ENCODE measurements around the gene DDX54.
"Not testable (repeated sequence)": the region's sequence is repeated elsewhere in the genome, so short reads cannot be mapped to it uniquely, and the experiment has no call there.

DDX54 gene

DNA sequence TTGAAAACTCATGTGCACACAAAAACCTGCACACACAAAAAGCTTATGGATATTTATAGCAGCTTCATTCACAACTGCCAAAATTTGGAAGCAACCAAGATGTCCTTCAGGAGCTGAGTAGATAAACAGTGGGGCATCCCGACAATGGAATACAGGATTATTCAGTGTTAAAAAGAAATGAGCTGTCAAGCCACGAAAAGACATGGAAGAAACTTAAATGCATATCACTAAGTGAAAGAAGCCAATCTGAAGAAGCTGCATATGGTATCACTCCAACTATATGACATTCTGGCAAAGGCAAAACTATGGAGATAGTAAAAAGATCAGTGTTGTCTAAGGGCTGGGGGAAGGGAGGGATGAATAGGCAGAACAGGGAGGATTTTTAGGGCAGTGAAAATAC lies 30.7 kb upstream of the DDX54 start:
- DNase-seq (ENCODE audit: low spot score), result no peak

GRCh38 chr12:113214895-113215400 lies 29.7 kb upstream of the DDX54 start:
- no peak for DNase-seq (ENCODE audit: low spot score)

DNA sequence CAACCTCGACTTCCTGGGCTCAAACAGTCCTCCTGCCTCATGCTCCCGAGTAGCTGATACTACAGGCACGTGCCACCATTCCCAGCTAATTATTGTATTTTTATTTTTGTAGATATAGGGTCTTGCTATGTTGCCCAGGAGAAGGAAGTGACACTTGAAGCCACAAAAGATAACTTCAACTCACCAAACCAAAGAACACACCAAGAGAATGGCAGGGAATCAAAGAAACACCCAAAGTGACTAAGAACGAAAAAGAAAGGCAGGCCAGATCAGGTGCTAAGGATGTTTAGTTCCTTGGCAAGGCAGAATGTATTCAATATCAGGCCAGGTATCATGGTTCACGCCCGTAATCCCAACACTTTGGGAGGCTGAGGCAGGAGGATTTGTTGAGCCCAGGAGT lies 25.9 kb upstream of the DDX54 start:
- no peak for DNase-seq (ENCODE audit: low spot score)

- DNase-seq (ENCODE audit: low spot score), result peak; percentile 54
Measured at GRCh38 chr12:113208041-113208934, 23.0 kb upstream of the DDX54 start.

GRCh38 chr12:113207613-113208040 lies 22.3 kb upstream of the DDX54 start:
- DNase-seq (ENCODE audit: low spot score), result peak; percentile 7

GRCh38 chr12:113206802-113207201 lies 21.5 kb upstream of the DDX54 start:
- not testable (repeated sequence) for DNase-seq (ENCODE audit: low spot score)

GRCh38 chr12:113204804-113205203 lies 19.5 kb upstream of the DDX54 start:
- no peak for DNase-seq (ENCODE audit: low spot score)

DNA sequence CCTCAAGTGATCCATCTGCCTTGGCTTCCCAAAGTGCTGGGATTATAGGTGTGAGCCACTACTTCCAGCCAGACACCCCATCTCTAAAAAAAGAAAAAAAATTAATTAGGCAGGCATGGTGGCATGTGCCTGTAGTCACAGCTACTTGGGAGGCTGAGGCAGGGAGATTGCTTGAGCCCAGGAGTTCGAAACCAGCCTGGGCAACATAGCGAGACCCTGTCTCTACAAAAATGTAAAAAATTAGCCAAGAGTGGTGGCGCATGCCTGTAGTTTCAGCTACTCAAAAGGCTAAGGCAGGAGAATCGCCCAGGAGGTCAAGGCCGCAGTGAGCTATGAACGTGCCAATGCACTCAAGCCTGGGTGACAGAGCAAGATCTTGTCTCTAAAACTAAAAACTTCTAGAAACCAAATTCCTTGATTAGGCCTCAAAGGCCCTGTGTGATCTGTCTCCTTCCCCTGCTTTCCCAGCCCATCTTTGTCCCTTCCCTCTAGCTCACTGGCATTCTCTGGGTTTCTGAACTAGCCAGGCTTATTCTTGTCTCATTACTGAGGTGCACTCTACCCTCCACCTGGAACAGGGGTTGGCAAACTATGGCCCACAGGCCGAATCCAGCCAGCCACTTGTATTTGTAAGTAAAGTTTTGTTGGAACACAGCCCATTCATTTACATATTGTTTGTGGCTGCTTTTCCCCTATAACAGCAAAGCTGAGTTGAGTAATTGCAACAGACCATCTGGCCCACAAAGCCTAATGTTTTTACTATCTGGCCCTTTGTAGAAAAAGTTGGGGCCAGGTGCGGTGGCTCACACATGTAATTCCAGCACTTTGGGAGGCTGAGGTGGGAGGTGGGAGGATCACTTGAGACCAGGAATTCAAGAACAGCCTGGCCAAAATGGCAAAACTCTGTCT lies 18.8 kb upstream of the DDX54 start:
- no peak for DNase-seq (ENCODE audit: low spot score)

DNA sequence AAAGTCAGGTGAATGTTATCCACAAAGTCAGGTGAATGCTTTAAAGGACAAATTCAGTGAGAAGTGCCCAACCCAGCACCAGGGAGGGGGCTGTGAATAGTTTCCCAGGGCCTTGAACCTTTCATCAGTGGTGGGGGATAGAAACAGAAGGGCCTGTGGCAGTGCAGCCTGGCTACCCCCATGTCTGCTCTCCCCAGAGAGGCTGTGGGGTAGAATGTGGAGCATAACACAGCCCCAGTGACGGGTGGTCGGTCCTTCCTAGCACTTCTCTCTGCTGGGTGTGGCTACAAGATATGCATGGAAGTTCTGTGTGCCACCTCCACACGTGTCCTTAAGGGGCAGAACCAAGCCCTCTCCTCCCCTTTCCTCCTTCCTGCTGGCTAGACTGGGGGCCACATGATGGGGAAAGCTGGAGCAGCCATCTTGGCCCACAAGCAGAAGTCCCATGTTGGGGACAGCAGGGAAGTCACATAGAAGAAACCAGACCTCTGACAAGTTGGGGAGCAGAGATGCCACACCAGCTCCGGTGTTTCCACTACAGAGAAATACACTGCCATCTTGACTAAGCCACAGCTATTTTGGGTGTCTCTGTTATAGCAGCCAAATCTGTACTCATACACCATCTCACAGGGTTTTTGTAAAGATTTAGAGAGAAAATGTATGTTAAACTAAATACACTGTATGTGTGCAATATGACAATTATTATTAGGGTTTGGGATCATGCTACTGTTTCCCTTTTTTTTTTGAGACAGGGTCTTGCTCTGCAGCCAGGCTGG lies 17.2 kb upstream of the DDX54 start:
- no peak for DNase-seq (ENCODE audit: low spot score)

DNA sequence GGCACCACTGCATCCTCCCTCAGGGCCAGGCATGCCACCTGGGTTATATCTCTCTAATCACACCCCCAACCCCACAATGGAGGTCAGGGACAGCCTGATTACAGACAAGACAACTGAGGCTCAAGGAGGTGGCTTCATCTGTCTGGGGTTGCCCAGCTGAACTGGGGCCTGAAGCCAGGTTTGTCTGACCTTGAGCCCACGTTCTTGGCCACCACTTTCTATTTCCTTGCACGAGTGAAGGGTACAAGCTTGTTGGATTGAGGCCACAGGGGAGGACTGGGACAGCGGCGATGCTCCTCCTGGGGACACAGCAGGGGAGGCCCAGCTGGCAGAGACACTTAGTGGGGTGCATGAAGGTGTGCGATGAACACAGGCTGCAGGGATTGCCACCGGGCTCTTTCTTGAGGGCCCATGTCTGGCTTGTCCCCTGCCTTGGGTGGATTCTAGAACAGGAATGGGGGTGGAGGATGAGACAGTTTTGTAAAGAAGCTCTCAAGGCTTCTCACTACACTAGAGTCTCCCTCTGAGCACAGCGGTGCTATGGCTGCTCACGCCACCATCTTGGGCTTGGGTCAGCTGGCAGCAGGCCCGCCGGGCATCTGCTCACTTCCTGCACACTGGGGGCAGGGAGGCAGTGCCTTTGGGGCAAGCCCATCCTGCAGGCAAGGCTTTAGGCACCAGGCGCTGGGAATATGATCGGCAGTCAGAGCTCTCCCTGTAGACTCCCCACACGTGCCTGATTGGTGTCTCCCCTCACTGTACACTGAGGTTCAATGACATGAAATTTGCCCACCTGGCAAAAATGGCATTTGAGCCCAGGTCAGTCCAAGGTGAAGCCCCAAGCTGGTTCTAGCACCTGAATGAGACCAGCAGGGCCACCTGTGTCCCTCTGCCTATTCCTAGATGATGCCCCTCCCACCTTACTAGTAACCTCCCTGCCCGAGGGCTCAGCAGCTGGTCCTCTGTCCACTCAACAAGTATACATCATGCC lies 16.2 kb upstream of the DDX54 start:
- no peak for DNase-seq (ENCODE audit: low spot score)

GRCh38 chr12:113200021-113200797 lies 14.9 kb upstream of the DDX54 start:
- DNase-seq (ENCODE audit: low spot score), result no peak

- DNase-seq (ENCODE audit: low spot score), result no peak
Measured at GRCh38 chr12:113198296-113198695, 13.0 kb upstream of the DDX54 start.

- DNase-seq (ENCODE audit: low spot score), result no peak
Measured at GRCh38 chr12:113197518-113198077, 12.3 kb upstream of the DDX54 start.

- peak; percentile 72 for DNase-seq (ENCODE audit: low spot score)
Measured at GRCh38 chr12:113196990-113197389, 11.7 kb upstream of the DDX54 start.

DNA sequence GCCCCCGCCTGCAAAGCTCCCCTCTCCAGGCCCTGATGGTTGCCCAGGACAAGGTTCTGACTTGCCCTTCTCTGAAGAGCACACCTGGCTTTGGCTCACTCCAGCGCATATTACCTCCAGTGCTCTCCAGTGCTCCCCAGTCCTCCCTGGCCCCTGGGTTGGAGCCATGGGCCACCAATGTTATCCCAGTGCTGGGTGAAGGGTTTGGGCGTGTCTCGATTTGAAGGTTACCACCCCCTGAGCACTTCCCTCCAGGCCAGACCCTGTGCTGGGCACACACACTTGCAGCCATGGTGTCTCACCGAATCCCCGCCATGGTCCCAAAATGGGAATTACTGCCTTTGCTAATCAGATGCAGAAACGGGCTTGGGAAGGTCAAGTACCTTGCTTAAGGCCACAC lies 11.3 kb upstream of the DDX54 start:
- DNase-seq (ENCODE audit: low spot score), result no peak

DNA sequence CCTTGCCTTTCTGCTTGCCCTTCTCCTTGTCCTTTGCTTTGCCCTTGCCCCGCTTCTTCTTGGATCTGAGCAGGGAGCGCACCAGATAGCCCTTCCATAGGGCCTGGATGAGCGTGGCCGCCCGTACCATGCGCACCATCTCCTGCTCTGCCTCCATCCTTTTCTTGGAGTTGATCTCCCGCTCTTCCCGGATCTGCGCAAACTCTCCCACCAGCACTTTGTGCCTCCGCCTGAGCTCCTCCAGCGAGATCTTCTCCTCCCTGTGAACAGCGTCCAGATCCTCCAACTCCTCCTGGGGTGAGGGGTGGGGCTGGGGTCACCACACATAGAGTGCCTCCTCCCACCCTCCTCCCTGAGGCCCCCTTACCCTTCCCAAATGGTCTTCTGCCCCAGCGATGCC lies 10.3 kb upstream of the DDX54 start:
- DNase-seq (ENCODE audit: low spot score), result no peak

DNA sequence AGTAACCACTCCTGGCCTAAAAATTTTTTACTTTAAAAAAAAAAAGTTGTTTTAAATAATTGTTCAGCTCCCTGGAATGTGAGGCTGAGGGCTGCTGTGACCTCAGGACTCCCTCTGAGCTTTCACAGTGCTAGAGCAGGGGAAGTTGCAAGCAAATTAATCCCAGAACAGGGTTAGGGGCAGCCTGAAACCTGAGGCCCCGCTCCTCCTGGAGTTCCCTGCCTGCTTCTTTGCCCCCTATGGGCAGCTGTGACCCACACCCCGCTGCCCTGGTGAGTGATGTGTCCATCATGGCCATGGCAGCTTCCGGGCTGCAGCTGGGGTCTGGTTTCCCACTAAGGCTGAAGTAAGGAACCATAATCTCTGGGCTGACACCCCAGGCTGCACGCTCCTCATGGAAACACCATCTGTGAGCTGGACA lies 9.7 kb upstream of the DDX54 start:
- DNase-seq (ENCODE audit: low spot score), result no peak

DNA sequence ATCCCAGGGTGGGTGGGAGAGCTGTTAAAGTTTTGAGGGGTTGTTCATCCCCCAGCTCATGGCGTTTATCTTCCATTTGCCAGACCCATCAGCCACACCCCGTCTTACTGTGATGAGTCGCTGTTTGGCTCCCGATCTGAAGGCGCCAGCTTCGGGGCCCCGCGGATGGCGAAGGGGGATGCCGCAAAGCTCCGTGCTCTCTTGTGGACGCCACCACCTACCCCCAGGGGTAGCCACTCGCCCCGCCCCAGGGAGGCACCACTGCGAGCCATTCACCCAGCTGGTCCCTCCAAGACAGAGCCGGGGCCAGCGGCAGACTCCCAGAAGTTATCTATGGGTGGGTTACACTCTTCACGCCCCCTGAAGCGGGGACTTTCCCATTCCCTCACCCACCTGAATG lies 5.9 kb upstream of the DDX54 start:
- no peak for DNase-seq (ENCODE audit: low spot score)

- DNase-seq (ENCODE audit: low spot score), result no peak
Measured at GRCh38 chr12:113190761-113191160, 5.5 kb upstream of the DDX54 start.

GRCh38 chr12:113189361-113189760 lies 4.1 kb upstream of the DDX54 start:
- no peak for DNase-seq (ENCODE audit: low spot score)

Data from CD4-positive, alpha-beta T cell treated with Interleukin-6 at 100 ng/mL for 8 hours (primary cell).